H9 (cell line): ENCODE measurements around the gene VENTX. TPM values are rescaled to one million over a fixed set of nuclear protein-coding genes. Genes with fewer than 3 reads are reported as not detected.
A peak's percentile ranks its signal among the peaks of the same experiment; 100 is the strongest.

ENCODE experiments used
- DNase-seq: peaks from one replicate; pipeline ENCODE4 v3.0.0-alpha.2; 2017
- H2AFZ ChIP-seq: one replicate; pipeline ENCODE4 v1.6.1; 2013; ENCODE audit warnings: mild to moderate bottlenecking, low read length, control low read depth, moderate library complexity
- H2AK5ac ChIP-seq: 2 replicates; pipeline ENCODE4 v1.6.1; 2013; ENCODE audit warnings: low read length, control low read depth, mixed read lengths; ENCODE audit not compliant: insufficient read length
- H2BK120ac ChIP-seq: one replicate; pipeline ENCODE4 v1.6.1; 2013; ENCODE audit warnings: low read depth, mild to moderate bottlenecking, low read length, control low read depth, inconsistent platforms; ENCODE audit not compliant: poor library complexity, severe bottlenecking
- H2BK12ac ChIP-seq: 2 replicates; pipeline ENCODE4 v1.6.1; 2013; ENCODE audit warnings: low read length, control low read depth, mixed read lengths, low read depth; ENCODE audit not compliant: insufficient read length
- H2BK15ac ChIP-seq: 2 replicates; pipeline ENCODE4 v1.6.1; 2013; ENCODE audit warnings: low read depth, low read length, control low read depth
- H2BK20ac ChIP-seq: one replicate; pipeline ENCODE4 v1.6.1; 2013; ENCODE audit warnings: low read depth, mild to moderate bottlenecking, low read length, control low read depth, inconsistent platforms; ENCODE audit not compliant: poor library complexity, severe bottlenecking
- H2BK5ac ChIP-seq: 2 replicates; pipeline ENCODE4 v1.6.1; 2013; ENCODE audit warnings: low read length, control low read depth, mixed read lengths; ENCODE audit not compliant: insufficient read length
- H3K14ac ChIP-seq: 2 replicates; pipeline ENCODE4 v1.6.1; 2013; ENCODE audit warnings: low read length, control low read depth; ENCODE audit not compliant: insufficient read depth
- H3K18ac ChIP-seq: 2 replicates; pipeline ENCODE4 v1.6.1; 2013; ENCODE audit warnings: low read depth, mild to moderate bottlenecking, mixed read lengths, low read length, control low read depth; ENCODE audit not compliant: insufficient read length
- H3K23ac ChIP-seq: 2 replicates; pipeline ENCODE4 v1.6.1; 2013; ENCODE audit warnings: low read length, control low read depth, mixed read lengths, low read depth; ENCODE audit not compliant: insufficient read length
- H3K23me2 ChIP-seq: 2 replicates; pipeline ENCODE4 v1.6.1; 2013; ENCODE audit warnings: low read depth, mild to moderate bottlenecking, mixed read lengths, low read length, control low read depth; ENCODE audit not compliant: insufficient read length, poor library complexity, severe bottlenecking
- H3K27ac ChIP-seq: 2 replicates; pipeline ENCODE4 v1.5.1; 2013; ENCODE audit warnings: low read length, control low read depth, mixed read lengths, low read depth; ENCODE audit not compliant: insufficient read length
- H3K27me3 ChIP-seq: 2 replicates; pipeline ENCODE4 v1.6.1; 2013; ENCODE audit warnings: low read length, control low read depth, inconsistent platforms; ENCODE audit not compliant: insufficient read depth
- H3K4ac ChIP-seq: 2 replicates; pipeline ENCODE4 v1.6.1; 2013; ENCODE audit warnings: low read depth, mild to moderate bottlenecking, control low read depth, inconsistent platforms, low read length, moderate library complexity
- H3K4me1 ChIP-seq: 2 replicates; pipeline ENCODE4 v1.6.1; 2013; ENCODE audit warnings: low read length, control low read depth, inconsistent platforms; ENCODE audit not compliant: insufficient read depth
- H3K4me2 ChIP-seq: 2 replicates; pipeline ENCODE4 v1.6.1; 2013; ENCODE audit warnings: low read length, control low read depth, mixed read lengths; ENCODE audit not compliant: insufficient read length, insufficient read depth
- H3K56ac ChIP-seq: 2 replicates; pipeline ENCODE4 v1.6.1; 2013; ENCODE audit warnings: low read depth, mild to moderate bottlenecking, mixed read lengths, low read length, control low read depth; ENCODE audit not compliant: insufficient read length
- H3K79me1 ChIP-seq: 2 replicates; pipeline ENCODE4 v1.6.1; 2013; ENCODE audit warnings: low read depth, mild to moderate bottlenecking, moderate library complexity, low read length, control low read depth, inconsistent platforms; ENCODE audit not compliant: insufficient read depth, poor library complexity, severe bottlenecking
- H3K79me2 ChIP-seq: 2 replicates; pipeline ENCODE4 v1.6.1; 2013; ENCODE audit warnings: low read length, control low read depth, inconsistent platforms; ENCODE audit not compliant: insufficient read depth
- H3K9ac ChIP-seq: 2 replicates; pipeline ENCODE4 v1.6.1; 2013; ENCODE audit warnings: low read length, control low read depth, mixed read lengths; ENCODE audit not compliant: insufficient read length; ENCODE audit errors: extremely low read depth
- H3K9me3 ChIP-seq: one replicate; pipeline ENCODE4 v1.6.1; 2013; ENCODE audit warnings: low read depth, low read length, inconsistent platforms; ENCODE audit not compliant: control insufficient read depth
- H3T11ph ChIP-seq: one replicate; pipeline ENCODE4 v1.6.1; 2013; ENCODE audit warnings: mild to moderate bottlenecking, low read length, control low read depth, inconsistent platforms
- H4K20me1 ChIP-seq: one replicate; pipeline ENCODE4 v1.6.1; 2013; ENCODE audit not compliant: control insufficient read depth, insufficient read length, insufficient read depth
- H4K5ac ChIP-seq: 2 replicates; pipeline ENCODE4 v1.6.1; 2013; ENCODE audit warnings: low read depth, mild to moderate bottlenecking, mixed read lengths, low read length, control low read depth; ENCODE audit not compliant: insufficient read length
- H4K8ac ChIP-seq: replicated peaks from 2 replicates; pipeline ENCODE4 v1.6.1; 2013; ENCODE audit warnings: low read length, control low read depth, mixed read lengths, low read depth; ENCODE audit not compliant: insufficient read length
- H4K91ac ChIP-seq: 2 replicates; pipeline ENCODE4 v1.6.1; 2013; ENCODE audit warnings: low read depth, mild to moderate bottlenecking, moderate library complexity, mixed read lengths, low read length, control low read depth; ENCODE audit not compliant: insufficient read length
- H3K27ac Mint-ChIP-seq, 3 experiments: 2 replicates in 2 of 3; 3 replicates in 1 of 3; pipeline ENCODE4 v1.8.0; 2020 to 2021; ENCODE audit warnings: mixed read lengths in 3 of 3, mild to moderate bottlenecking in 1 of 3, moderate library complexity in 1 of 3
- H3K27me3 Mint-ChIP-seq: 2 replicates; pipeline ENCODE4 v1.8.0; 2021; ENCODE audit warnings: low read depth, mild to moderate bottlenecking, moderate library complexity, mixed read lengths
- H3K36me3 Mint-ChIP-seq, 3 experiments: 2 replicates in 2 of 3; 3 replicates in 1 of 3; pipeline ENCODE4 v1.8.0; 2020 to 2021; ENCODE audit warnings: low read depth in 3 of 3, mixed read lengths in 3 of 3; ENCODE audit not compliant: insufficient read depth in 1 of 3
- H3K4me1 Mint-ChIP-seq, 2 experiments: 2 replicates each; pipeline ENCODE4 v1.8.0; 2020; ENCODE audit warnings: mixed read lengths in 2 of 2
- H3K4me3 Mint-ChIP-seq, 2 experiments: 2 replicates in 1 of 2; 3 replicates in 1 of 2; pipeline ENCODE4 v1.8.0; 2020 to 2021; ENCODE audit warnings: mild to moderate bottlenecking in 2 of 2, mixed read lengths in 2 of 2, moderate library complexity in 1 of 2
- H3K9me3 Mint-ChIP-seq, 2 experiments: 2 replicates in 1 of 2; 3 replicates in 1 of 2; pipeline ENCODE4 v1.8.0; 2020; ENCODE audit warnings: mild to moderate bottlenecking in 2 of 2, mixed read lengths in 2 of 2, moderate library complexity in 1 of 2
- WGBS: extraction: QIAGEN DNeasy Blood & Tissue Kit; methylation state at CpG from one replicate; pipeline ENCODE4 v1.1.7; 2013; ENCODE audit warnings: missing lambda C conversion rate, low lambda C conversion rate, mixed read lengths; ENCODE audit not compliant: insufficient read length; ENCODE audit errors: extremely low coverage; 5-methylcytosine and 5-hydroxymethylcytosine counted together
- total RNA-seq: library from RNA; stranded (reverse); gene quantifications from 2 replicates; pipeline ENCODE4 v1.2.1, GENCODE V29; 2021
- TF ChIP-seq, protein P1 (sequence below): fragments of 200-600 bp; sonication (generic); conservative IDR thresholded peaks from 3 replicates; pipeline ENCODE4 v1.8.0; 2021; ENCODE audit warnings: antibody characterized with exemption, mild to moderate bottlenecking

Gene VENTX
- total RNA-seq, 1 experiment from 2014 or later: 10.9 TPM

DNA sequence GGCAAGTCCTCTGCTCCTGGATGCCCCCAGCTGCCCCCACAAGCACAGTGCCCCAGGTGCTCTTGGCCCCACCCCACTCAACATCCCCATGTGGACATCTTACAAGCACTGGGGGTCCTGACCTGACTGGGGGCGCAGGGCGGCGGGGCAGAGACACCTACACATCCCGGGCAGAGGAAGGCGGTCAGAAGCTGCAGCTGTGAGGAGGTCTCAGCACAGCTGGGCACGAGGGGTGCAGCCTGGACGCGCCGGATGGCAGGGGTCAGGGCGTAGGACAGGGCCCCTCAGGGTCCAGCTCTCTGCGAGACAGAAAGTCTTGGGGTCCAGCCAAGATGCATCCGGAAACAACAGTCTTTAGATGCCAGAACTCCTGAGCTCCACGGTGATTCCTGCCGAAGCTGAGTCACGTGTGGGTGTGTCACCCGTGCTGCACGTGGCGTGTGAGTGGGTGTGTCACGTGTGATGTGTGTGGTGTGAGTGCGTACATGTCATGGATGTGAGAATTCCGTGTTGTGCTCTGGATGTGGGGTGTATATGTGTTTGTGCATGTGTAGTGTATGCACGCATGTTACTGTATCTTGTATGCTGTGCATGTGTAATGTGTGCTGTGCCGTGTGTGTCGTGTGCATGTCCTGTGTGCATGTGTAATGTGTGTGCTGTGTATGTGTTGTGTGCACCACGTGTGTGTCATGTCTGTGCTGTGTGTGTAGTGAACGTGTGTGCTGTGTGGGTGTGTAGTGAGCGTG is 5.1 kb downstream of the VENTX start:
- Histone ChIP-seq H2AK5ac (no peak overlapping the region), H2BK15ac (no peak overlapping the region), H3K4me1 (no peaks in the 10 kb centered on the region), H3K23ac (no peak overlapping the region), H3K4ac (no peak overlapping the region), H4K8ac (no peak overlapping the region), H3K79me1 (no peaks in the 10 kb centered on the region), H3T11ph (no peak overlapping the region), H3K56ac (no peak overlapping the region), H2BK20ac (no peak overlapping the region), H3K27ac (no peak overlapping the region), H2AFZ (no peak overlapping the region), H4K20me1 (no peaks in the 10 kb centered on the region), H4K91ac (no peak overlapping the region), H2BK120ac (no peak overlapping the region), H3K9me3 (no peaks in the 10 kb centered on the region), H3K23me2 (peaks cover 5% of the 10 kb centered on the region), H4K5ac (no peak overlapping the region), H3K4me2 (no peak overlapping the region), H3K79me2 (no peaks in the 10 kb centered on the region), H2BK12ac (no peak overlapping the region), H3K14ac (no peak overlapping the region), H3K27me3 (peaks cover 2% of the 10 kb centered on the region; the same call in 1 of the 2 replicates), H3K9ac (no peak overlapping the region), H2BK5ac (no peak overlapping the region), H3K18ac (no peak overlapping the region)
- Mint-ChIP-seq H3K9me3 (no peaks in the 10 kb centered on the region; a peak in 1 of 5 replicates), H3K27ac (peak overlapping the region in 2 of 3 experiments; percentile 14 to 27; a peak in 3 of 7 replicates), H3K4me3 (no peak overlapping the region; a peak in 2 of 5 replicates), H3K4me1 (peaks cover 30 to 45% of the 10 kb centered on the region in 2 experiments), H3K27me3 (peaks cover 18% of the 10 kb centered on the region), H3K36me3 (peaks cover 0 to 20% (median 0%) of the 10 kb centered on the region in 3 experiments; a peak in 3 of 7 replicates)
- no peak for DNase-seq
- no CpG with 5 or more reads among the region's 27 CpGs for WGBS
- TF ChIP-seq, protein P1, sequence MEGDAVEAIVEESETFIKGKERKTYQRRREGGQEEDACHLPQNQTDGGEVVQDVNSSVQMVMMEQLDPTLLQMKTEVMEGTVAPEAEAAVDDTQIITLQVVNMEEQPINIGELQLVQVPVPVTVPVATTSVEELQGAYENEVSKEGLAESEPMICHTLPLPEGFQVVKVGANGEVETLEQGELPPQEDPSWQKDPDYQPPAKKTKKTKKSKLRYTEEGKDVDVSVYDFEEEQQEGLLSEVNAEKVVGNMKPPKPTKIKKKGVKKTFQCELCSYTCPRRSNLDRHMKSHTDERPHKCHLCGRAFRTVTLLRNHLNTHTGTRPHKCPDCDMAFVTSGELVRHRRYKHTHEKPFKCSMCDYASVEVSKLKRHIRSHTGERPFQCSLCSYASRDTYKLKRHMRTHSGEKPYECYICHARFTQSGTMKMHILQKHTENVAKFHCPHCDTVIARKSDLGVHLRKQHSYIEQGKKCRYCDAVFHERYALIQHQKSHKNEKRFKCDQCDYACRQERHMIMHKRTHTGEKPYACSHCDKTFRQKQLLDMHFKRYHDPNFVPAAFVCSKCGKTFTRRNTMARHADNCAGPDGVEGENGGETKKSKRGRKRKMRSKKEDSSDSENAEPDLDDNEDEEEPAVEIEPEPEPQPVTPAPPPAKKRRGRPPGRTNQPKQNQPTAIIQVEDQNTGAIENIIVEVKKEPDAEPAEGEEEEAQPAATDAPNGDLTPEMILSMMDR: no peak
